G401.6 (cell line): ENCODE measurements around the gene LRRTM4.
"Not testable (repeated sequence)": the region's sequence is repeated elsewhere in the genome, so short reads cannot be mapped to it uniquely, and the experiment has no call there.

Source experiments
- FAIRE-seq: peaks from 2 replicates; lab custom pipeline; 2012; peaks lifted over from hg19 to GRCh38; lab: Jason Lieb, UNC

Gene LRRTM4

GRCh38 chr2:77161009-77161408 is 361.2 kb downstream of the LRRTM4 start:
- no peak for FAIRE-seq

GRCh38 chr2:77156599-77156998 is 365.6 kb downstream of the LRRTM4 start:
- FAIRE-seq: no peak

GRCh38 chr2:77155511-77155910 is 366.7 kb downstream of the LRRTM4 start:
- no peak for FAIRE-seq

GRCh38 chr2:77149565-77149964 is 372.6 kb downstream of the LRRTM4 start:
- FAIRE-seq: no peak

GRCh38 chr2:77147153-77147552 is 375.0 kb downstream of the LRRTM4 start:
- FAIRE-seq: no peak

- no peak for FAIRE-seq
Measured at GRCh38 chr2:77144772-77145171, 377.4 kb downstream of the LRRTM4 start.

GRCh38 chr2:77142141-77142540 is 380.0 kb downstream of the LRRTM4 start:
- no peak for FAIRE-seq

GRCh38 chr2:77128479-77128878 is 393.7 kb downstream of the LRRTM4 start:
- not testable (repeated sequence) for FAIRE-seq

GRCh38 chr2:77127345-77127744 is 394.8 kb downstream of the LRRTM4 start:
- FAIRE-seq: no peak

- FAIRE-seq: no peak
Measured at GRCh38 chr2:77121518-77121917, 400.7 kb downstream of the LRRTM4 start.

GRCh38 chr2:77119333-77119732 is 402.8 kb downstream of the LRRTM4 start:
- no peak for FAIRE-seq

GRCh38 chr2:77108915-77109314 is 413.3 kb downstream of the LRRTM4 start:
- no peak for FAIRE-seq

- no peak for FAIRE-seq
Measured at GRCh38 chr2:77105008-77105407, 417.2 kb downstream of the LRRTM4 start.

- FAIRE-seq: no peak
Measured at GRCh38 chr2:77104554-77104953, 417.6 kb downstream of the LRRTM4 start.

- no peak for FAIRE-seq
Measured at GRCh38 chr2:77102927-77103326, 419.2 kb downstream of the LRRTM4 start.

GRCh38 chr2:77101796-77102452 is 420.3 kb downstream of the LRRTM4 start:
- FAIRE-seq: no peak

- FAIRE-seq: no peak
Measured at GRCh38 chr2:77099961-77100360, 422.2 kb downstream of the LRRTM4 start.

GRCh38 chr2:77095525-77095924 is 426.7 kb downstream of the LRRTM4 start:
- FAIRE-seq: not testable (repeated sequence)

GRCh38 chr2:77095096-77095495 is 427.1 kb downstream of the LRRTM4 start:
- FAIRE-seq: no peak

GRCh38 chr2:77088424-77088823 is 433.8 kb downstream of the LRRTM4 start:
- FAIRE-seq: not testable (repeated sequence)

GRCh38 chr2:77087987-77088414 is 434.2 kb downstream of the LRRTM4 start:
- no peak for FAIRE-seq

- no peak for FAIRE-seq
Measured at GRCh38 chr2:77086478-77086877, 435.7 kb downstream of the LRRTM4 start.

GRCh38 chr2:77086051-77086450 is 436.1 kb downstream of the LRRTM4 start:
- no peak for FAIRE-seq

- no peak for FAIRE-seq
Measured at GRCh38 chr2:77085561-77085960, 436.6 kb downstream of the LRRTM4 start.

GRCh38 chr2:77081597-77081996 is 440.6 kb downstream of the LRRTM4 start:
- no peak for FAIRE-seq
